ENCODE measurements around the gene JAG1.

Gene JAG1

GRCh38 chr20:10639737-10640556 is 33.9 kb downstream of the JAG1 start:
- no peak overlapping the region for H3K4me3 ChIP-seq (ENCODE audit: low read depth, low read length)
- TF ChIP-seq, protein P1, sequence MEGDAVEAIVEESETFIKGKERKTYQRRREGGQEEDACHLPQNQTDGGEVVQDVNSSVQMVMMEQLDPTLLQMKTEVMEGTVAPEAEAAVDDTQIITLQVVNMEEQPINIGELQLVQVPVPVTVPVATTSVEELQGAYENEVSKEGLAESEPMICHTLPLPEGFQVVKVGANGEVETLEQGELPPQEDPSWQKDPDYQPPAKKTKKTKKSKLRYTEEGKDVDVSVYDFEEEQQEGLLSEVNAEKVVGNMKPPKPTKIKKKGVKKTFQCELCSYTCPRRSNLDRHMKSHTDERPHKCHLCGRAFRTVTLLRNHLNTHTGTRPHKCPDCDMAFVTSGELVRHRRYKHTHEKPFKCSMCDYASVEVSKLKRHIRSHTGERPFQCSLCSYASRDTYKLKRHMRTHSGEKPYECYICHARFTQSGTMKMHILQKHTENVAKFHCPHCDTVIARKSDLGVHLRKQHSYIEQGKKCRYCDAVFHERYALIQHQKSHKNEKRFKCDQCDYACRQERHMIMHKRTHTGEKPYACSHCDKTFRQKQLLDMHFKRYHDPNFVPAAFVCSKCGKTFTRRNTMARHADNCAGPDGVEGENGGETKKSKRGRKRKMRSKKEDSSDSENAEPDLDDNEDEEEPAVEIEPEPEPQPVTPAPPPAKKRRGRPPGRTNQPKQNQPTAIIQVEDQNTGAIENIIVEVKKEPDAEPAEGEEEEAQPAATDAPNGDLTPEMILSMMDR (conservative IDR thresholded peaks at IDR 0.05; ENCODE audit: low read depth, low read length) = no peak
- peak; percentile 37 for DNase-seq (ENCODE audit: low read depth)

DNA sequence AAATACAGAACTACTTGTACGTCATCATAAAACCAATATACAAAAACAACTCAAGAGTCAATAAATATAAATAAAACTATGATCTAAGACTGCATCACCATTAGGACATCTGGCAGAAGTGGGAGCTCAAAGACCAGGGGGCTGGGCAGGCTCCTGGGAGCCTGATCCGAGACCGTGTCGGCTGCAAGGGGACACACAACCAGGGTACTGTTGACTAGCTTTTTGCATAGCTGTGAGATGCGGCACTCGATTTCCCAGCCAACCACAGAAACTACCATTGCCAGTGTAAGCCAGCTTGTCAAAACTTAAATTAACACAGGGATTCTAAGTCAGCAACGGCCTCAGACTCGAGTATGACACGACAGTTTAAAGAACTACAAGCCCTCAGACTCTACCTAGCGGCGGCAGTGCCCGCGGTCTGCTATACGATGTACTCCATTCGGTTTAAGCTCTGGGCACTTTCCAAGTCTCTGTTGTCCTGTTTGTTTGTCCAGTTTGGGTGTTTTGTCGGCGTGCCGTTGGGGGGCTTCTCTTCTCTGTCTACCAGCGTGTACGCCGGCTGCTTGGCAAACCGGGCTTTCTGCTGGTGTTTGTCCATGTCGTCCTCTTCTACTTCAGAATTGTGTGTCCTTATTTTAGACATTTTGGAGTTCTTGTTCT is 34.6 kb downstream of the JAG1 start:
- peak; percentile 31 for DNase-seq (ENCODE audit: low read depth)
- H3K4me3 ChIP-seq (ENCODE audit: low read depth, low read length) = no peak overlapping the region
- TF ChIP-seq, protein P1 (conservative IDR thresholded peaks at IDR 0.05; ENCODE audit: low read depth, low read length) = no peak

- peak; percentile 89 for DNase-seq (ENCODE audit: low read depth)
- H3K4me3 ChIP-seq (ENCODE audit: low read depth, low read length) = no peak overlapping the region
- TF ChIP-seq, protein P1 (conservative IDR thresholded peaks at IDR 0.05; ENCODE audit: low read depth, low read length) = no peak
Measured at GRCh38 chr20:10637563-10637962, 36.2 kb downstream of the JAG1 start.

DNA sequence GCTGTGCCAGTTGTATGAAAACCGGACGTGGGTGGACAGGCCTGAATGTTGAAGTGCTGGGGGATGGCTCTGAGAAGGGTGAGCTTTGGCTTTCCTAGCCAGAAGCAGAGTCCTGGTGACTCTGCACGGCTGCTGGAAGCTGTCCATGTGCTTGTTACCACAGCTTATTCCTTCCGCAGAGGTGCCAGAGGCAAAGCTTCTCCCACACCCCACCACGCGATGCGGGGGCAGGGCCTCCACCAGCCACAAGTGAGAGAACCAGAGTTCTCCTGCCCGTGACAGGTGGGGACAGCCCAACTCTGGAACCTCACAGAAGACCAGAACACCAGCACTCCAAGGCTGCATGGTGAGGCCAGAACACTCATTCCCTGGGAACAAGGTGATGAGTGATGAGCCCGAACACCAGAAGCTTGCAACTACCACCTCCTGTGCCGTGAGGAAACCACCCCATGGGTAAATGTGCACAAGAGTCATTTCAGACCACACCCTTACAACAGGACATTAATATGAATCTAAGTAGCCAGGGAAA is 36.7 kb downstream of the JAG1 start:
- DNase-seq (ENCODE audit: low read depth) = peak; percentile 73
- no peak overlapping the region for H3K4me3 ChIP-seq (ENCODE audit: low read depth, low read length)
- TF ChIP-seq, protein P1 (conservative IDR thresholded peaks at IDR 0.05; ENCODE audit: low read depth, low read length) = no peak

DNA sequence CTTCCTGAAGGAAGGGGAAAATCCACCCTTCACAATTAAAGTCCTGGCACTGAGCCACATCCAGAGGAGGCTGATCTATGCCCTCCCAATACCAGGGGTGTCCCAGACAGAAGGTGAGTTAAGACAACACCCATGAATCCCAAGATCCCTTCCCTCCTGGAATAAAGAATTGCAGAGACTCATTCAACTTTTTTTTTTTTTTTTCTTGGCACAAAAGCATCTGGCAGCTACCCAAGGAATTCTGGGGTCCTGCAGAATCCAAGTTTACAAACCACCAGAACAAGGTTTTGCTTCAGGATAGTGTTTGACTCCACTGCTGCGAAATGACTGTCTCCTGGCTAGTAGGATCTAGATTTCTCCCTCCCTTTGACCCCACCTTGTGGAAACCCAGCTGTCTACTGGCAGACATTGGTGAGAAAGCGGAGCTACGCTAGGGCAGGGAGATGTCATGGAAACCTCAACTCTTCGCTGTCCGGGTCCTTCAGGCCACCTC is 37.4 kb downstream of the JAG1 start:
- DNase-seq (ENCODE audit: low read depth) = peak; percentile 91
- H3K4me3 ChIP-seq (ENCODE audit: low read depth, low read length) = no peak overlapping the region
- TF ChIP-seq, protein P1 (conservative IDR thresholded peaks at IDR 0.05; ENCODE audit: low read depth, low read length) = peak; percentile 18

- no peak overlapping the region for H3K4me3 ChIP-seq (ENCODE audit: low read depth, low read length)
- peak; percentile 55 for DNase-seq (ENCODE audit: low read depth)
- TF ChIP-seq, protein P1 (conservative IDR thresholded peaks at IDR 0.05; ENCODE audit: low read depth, low read length) = no peak
Measured at GRCh38 chr20:10635476-10636208, 38.2 kb downstream of the JAG1 start.
